MM.1S (cell line): Measurements from ENCODE around the gene PRPF31.
A peak's percentile ranks its signal among the peaks of the same experiment; 100 is the strongest.

ENCODE experiments used
- DNase-seq: peaks from one replicate; pipeline ENCODE4 v3.0.0-alpha.2; 2015
- H2AFZ ChIP-seq: fragments of 300-600 bp; sonication (generic); 2 replicates; pipeline ENCODE4 v1.6.0; 2016; ENCODE audit warnings: antibody characterized with exemption, low read length
- H3F3A ChIP-seq: fragments of 300-600 bp; sonication (generic); 2 replicates; pipeline ENCODE4 v1.6.1; 2016; ENCODE audit warnings: mild to moderate bottlenecking, antibody characterized with exemption, low read length, moderate library complexity, mixed read lengths; ENCODE audit not compliant: insufficient read depth
- H3K27ac ChIP-seq: fragments of 300-600 bp; sonication (generic); 2 replicates; pipeline ENCODE4 v1.5.1; 2016; ENCODE audit warnings: mild to moderate bottlenecking, low read length
- H3K27me3 ChIP-seq: fragments of 300-600 bp; sonication (generic); replicated peaks from 2 replicates; pipeline ENCODE4 v1.6.0; 2016; ENCODE audit warnings: low read length; ENCODE audit not compliant: insufficient read depth
- H3K36me3 ChIP-seq: fragments of 300-600 bp; sonication (generic); replicated peaks from 2 replicates; pipeline ENCODE4 v1.6.1; 2016; ENCODE audit warnings: mild to moderate bottlenecking, low read length, mixed read lengths; ENCODE audit not compliant: insufficient read depth
- H3K4me1 ChIP-seq: fragments of 300-600 bp; sonication (generic); 2 replicates; pipeline ENCODE4 v1.6.1; 2016; ENCODE audit warnings: low read length, mixed read lengths
- H3K4me2 ChIP-seq: fragments of 300-600 bp; sonication (generic); 2 replicates; pipeline ENCODE4 v1.6.0; 2016; ENCODE audit warnings: low read depth, low read length
- H3K4me3 ChIP-seq: fragments of 300-600 bp; sonication (generic); 2 replicates; pipeline ENCODE4 v1.5.1; 2016; ENCODE audit warnings: low read length, mixed read lengths
- H3K79me2 ChIP-seq: fragments of 300-600 bp; sonication (generic); 2 replicates; pipeline ENCODE4 v1.6.1; 2016; ENCODE audit warnings: mixed run types, low read length, mixed read lengths
- H3K9ac ChIP-seq: fragments of 300-600 bp; sonication (generic); 2 replicates; pipeline ENCODE4 v1.6.1; 2016; ENCODE audit warnings: low read length, mixed read lengths
- H3K9me2 ChIP-seq: fragments of 300-600 bp; sonication (generic); replicated peaks from 2 replicates; pipeline ENCODE4 v1.6.1; 2016; ENCODE audit warnings: mild to moderate bottlenecking, low read length, mixed read lengths; ENCODE audit not compliant: insufficient read depth
- H3K9me3 ChIP-seq: fragments of 300-600 bp; sonication (generic); replicated peaks from 2 replicates; pipeline ENCODE4 v1.6.1; 2016; ENCODE audit warnings: mild to moderate bottlenecking, low read length, mixed read lengths; ENCODE audit not compliant: insufficient read depth
- H4K20me1 ChIP-seq: fragments of 300-600 bp; sonication (generic); 2 replicates; pipeline ENCODE4 v1.6.1; 2016; ENCODE audit warnings: mild to moderate bottlenecking, low read length, moderate library complexity, mixed read lengths; ENCODE audit not compliant: insufficient read depth
- CTCF ChIP-seq: fragments of 300-600 bp; sonication (generic); IDR thresholded peaks from 2 replicates; pipeline ENCODE4 v1.5.1; 2016; ENCODE audit warnings: antibody characterized with exemption, low read length, mixed read lengths
- EZH2 ChIP-seq: fragments of 300-600 bp; sonication (generic); optimal IDR thresholded peaks from 2 replicates; pipeline ENCODE3; 2017; ENCODE audit warnings: low read depth, mild to moderate bottlenecking, antibody characterized with exemption, low read length, mixed read lengths
- EZH2phosphoT487 ChIP-seq: fragments of 300-600 bp; sonication (generic); IDR thresholded peaks from 2 replicates; pipeline ENCODE4 v1.6.1; 2018; ENCODE audit warnings: antibody characterized with exemption, low read length

Gene PRPF31

DNA sequence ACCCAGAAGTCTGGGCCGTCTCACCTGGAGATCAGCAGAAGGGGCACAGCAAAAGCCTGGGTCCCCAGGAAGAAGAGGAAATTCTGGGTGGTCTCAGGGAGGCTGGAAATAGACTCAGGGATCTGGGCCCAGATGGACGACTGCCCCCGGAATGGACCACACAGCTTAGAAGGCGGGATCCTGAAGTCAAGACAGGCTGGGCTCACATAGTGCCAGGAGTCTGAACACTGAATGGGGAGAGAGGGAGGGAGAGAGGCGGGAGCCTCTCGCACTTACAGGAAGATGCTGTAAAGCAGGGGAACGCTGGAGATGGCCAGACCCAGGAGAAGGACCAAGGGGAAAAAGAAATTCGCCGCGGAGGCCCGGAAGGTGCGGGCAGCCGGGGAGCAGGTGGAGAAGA lies 45.3 kb downstream of the PRPF31 start:
- DNase-seq: no peak
- Histone ChIP-seq H3K36me3 (no peaks in the 10 kb centered on the region), H2AFZ (peak overlapping the region; percentile 88; the same call in 1 of the 2 replicates), H3K79me2 (peaks cover 28% of the 10 kb centered on the region), H3F3A (peaks cover 14% of the 10 kb centered on the region), H3K9ac (peak overlapping the region; percentile 76; the same call in 1 of the 2 replicates), H3K27me3 (peaks cover 15% of the 10 kb centered on the region), H3K27ac (no peak overlapping the region), H3K4me3 (peak overlapping the region; percentile 82), H4K20me1 (no peaks in the 10 kb centered on the region), H3K4me1 (peaks cover 13% of the 10 kb centered on the region; the same call in 1 of the 2 replicates), H3K9me3 (no peaks in the 10 kb centered on the region), H3K9me2 (no peaks in the 10 kb centered on the region), H3K4me2 (peak overlapping the region; percentile 91)
- TF ChIP-seq EZH2 (no peak), CTCF (no peak), EZH2phosphoT487 (no peak)

DNA sequence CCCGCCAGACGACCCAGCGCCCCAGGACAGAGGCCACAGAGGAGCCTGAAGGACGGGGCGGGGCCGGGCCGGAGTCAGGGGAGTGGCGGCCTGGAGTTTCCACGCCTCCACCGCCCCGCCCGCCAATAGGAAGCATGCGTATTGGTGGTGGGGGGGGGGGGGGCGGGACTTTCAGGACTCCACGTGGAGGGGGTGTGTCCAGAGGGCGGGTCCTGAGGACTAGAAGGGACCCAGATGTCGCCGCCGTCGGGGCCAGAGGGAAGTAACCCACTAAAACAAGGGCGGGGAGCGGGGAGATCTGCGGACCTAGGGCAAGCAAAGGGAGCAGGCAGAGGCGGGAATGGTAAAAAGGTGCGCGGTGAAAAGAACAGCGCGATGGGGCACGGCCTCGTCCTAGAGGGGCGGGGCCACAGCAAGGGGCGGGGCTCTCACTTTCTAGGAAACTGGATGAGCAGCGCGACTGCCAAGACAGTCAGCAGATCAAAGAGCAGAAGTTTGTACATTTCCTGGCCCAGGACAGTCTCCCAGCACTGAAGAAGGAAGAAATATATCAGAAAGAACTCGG lies 46.8 kb downstream of the PRPF31 start:
- Histone ChIP-seq H2AFZ (peak overlapping the region; percentile 38; the same call in 1 of the 2 replicates), H3K36me3 (no peaks in the 10 kb centered on the region), H3F3A (peaks cover 14% of the 10 kb centered on the region), H3K27ac (no peak overlapping the region), H3K9me2 (no peaks in the 10 kb centered on the region), H3K9me3 (no peaks in the 10 kb centered on the region), H4K20me1 (no peaks in the 10 kb centered on the region), H3K4me2 (peak overlapping the region; percentile 82), H3K4me3 (peak overlapping the region; percentile 57), H3K9ac (no peak overlapping the region), H3K27me3 (peaks cover 24% of the 10 kb centered on the region), H3K79me2 (peaks cover 20% of the 10 kb centered on the region), H3K4me1 (peaks cover 13% of the 10 kb centered on the region; the same call in 1 of the 2 replicates)
- TF ChIP-seq EZH2 (no peak), EZH2phosphoT487 (no peak), CTCF (no peak)
- DNase-seq: peak; percentile 68

DNA sequence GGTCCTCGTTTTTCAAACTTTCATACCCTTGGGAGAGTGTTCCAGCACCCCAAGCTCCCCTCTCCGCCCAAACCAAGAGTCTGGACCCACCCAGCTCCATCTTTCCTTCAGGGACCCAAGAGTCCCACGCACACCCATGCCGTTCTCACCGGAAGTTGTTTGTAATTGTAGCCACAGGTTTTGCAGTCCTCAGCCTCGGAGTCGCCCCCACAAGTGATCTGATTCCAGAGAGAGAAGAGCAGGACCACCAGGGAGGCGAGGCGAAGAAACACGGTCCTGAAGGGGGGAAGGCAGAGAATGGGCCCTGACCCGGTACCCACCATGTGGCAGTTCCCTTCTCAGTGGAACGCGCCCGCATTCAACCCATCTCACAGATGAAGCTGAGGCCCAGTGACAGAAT lies 47.3 kb downstream of the PRPF31 start:
- H3K27ac ChIP-seq: no peak overlapping the region

More for the DNA sequence above, 47.3 kb downstream of the PRPF31 start:
- H3K36me3 ChIP-seq: no peaks in the 10 kb centered on the region
- DNase-seq: no peak
- H3K27me3 ChIP-seq: peaks cover 24% of the 10 kb centered on the region
- no peak for TF ChIP-seq EZH2
- no peak for TF ChIP-seq CTCF
- TF ChIP-seq EZH2phosphoT487: no peak
- H3K9me3 ChIP-seq: no peaks in the 10 kb centered on the region
- peak overlapping the region; percentile 82 for H3K4me2 ChIP-seq
- H3F3A ChIP-seq: peaks cover 14% of the 10 kb centered on the region
- peaks cover 18% of the 10 kb centered on the region for H3K79me2 ChIP-seq
- peak overlapping the region; percentile 38; the same call in 1 of the 2 replicates for H2AFZ ChIP-seq
- H3K4me1 ChIP-seq: peaks cover 13% of the 10 kb centered on the region; the same call in 1 of the 2 replicates
- no peaks in the 10 kb centered on the region for H3K9me2 ChIP-seq
- H3K9ac ChIP-seq: no peak overlapping the region
- H3K4me3 ChIP-seq: peak overlapping the region; percentile 57
- no peaks in the 10 kb centered on the region for H4K20me1 ChIP-seq
